NCI-H748 treated with DMSO at 0.1 percent for 48 hours (cell line): Measurements from ENCODE around the gene DEUP1.
"Not testable (repeated sequence)": the region's sequence is repeated elsewhere in the genome, so short reads cannot be mapped to it uniquely, and the experiment has no call there.

Experiments used
- DNase-seq: peaks from one replicate; lab custom pipeline; 2025; lab: John Stamatoyannopoulos, UW

The DEUP1 gene

GRCh38 chr11:93361435-93361834 is 30.9 kb downstream of the DEUP1 start:
- no peak for DNase-seq

- no peak for DNase-seq
Measured at GRCh38 chr11:93368022-93368421, 37.5 kb downstream of the DEUP1 start.

DNA sequence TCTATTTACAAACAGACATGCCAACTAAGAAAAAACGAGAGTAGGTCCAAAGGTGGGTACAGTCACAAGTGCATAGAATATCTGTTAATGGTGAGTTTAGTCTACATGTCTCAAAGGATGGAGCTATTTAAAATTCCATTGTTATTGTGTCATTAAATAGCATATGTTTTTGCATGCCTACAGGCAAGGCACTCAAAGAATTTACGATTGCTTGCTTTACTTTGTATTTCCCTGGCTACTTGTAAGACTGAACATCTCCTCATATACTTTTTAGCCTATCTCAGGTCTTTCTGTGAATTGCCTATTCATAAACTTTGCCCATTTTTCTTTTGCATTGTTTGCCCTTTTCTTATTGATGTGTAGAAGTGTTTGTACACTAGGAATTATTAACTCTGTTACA is 39.7 kb downstream of the DEUP1 start:
- DNase-seq = no peak

DNA sequence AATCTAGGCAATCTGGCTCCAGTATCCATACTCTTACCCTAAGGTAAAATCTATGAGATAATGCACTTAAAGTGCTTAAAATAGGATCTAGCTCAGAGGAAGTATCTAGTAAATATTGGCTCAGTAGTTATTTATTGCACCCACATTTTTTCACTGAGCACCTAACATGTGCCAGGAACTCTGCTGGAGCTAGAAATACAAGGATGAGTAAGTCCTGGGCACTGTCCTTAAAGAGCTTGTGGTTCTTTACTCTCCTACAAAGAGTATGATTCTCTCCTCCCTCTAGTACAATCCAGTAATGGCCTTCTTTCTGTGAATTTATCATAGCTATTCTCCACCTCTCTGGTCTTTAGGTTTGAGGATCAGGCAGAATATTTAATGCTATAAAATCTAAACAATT is 59.2 kb downstream of the DEUP1 start:
- DNase-seq = no peak

- no peak for DNase-seq
Measured at GRCh38 chr11:93392867-93393266, 62.3 kb downstream of the DEUP1 start.

DNA sequence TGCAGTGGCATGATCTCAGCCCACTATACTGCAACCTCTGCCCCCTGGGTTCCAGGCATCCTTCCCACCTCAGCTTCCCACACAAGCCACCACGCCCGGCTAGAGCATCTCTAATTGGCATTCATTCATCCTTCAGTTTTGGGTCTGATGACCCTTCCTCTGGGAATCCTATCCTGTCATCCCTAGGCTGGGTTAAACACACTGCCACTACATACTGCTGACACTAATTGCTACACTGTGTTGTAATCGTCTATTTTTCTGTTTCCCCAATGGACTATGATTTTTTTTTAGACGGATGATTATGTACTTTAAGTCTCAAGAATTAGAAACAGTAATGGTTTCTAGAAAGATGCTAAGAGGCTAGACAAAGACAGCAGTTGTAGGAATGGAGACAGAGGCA is 62.8 kb downstream of the DEUP1 start:
- DNase-seq = no peak

GRCh38 chr11:93394488-93394887 is 63.9 kb downstream of the DEUP1 start:
- no peak for DNase-seq

DNA sequence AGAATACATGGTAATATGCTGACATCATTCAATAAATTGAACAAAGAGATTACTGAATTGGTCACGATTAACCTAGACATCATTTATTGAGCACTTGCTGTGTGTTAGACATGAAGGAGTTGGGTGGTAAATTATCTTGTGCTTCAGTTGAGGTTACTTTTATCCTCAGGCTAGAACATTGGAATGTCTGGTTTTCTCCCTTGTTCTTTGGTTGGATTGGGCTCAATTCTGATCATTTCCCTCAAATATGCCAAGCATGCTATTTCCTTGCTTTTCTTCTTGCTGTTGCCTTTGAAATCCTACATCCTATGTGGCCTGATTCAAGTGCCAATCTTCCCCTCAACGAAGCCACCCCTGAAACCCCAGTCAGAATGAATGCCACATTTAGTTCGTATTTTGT is 65.8 kb downstream of the DEUP1 start:
- no peak for DNase-seq

- DNase-seq = no peak
Measured at GRCh38 chr11:93403930-93404329, 73.4 kb downstream of the DEUP1 start.

- no peak for DNase-seq
Measured at GRCh38 chr11:93407777-93408401, 77.3 kb downstream of the DEUP1 start.

- DNase-seq = no peak
Measured at GRCh38 chr11:93410441-93410840, 79.9 kb downstream of the DEUP1 start.

DNA sequence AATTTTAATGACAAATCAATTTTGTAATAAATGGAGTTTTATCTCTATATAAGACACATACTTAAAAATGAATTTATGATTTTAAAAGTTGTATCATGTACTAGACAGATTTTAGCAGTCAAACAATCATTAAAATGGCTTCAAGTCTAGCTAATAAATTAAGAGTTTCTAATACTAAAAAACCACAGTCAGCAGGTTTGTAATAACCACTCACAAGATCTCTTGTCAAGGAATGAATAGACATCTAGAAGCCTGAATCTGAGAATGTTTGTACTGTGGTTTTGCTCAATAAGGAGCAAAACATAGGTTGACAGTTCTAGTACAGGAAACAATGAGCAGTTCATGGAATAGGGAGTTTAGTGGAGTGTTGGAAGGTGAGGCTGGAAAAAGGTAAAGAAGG is 81.2 kb downstream of the DEUP1 start:
- DNase-seq = no peak

GRCh38 chr11:93432247-93432646 is 101.7 kb downstream of the DEUP1 start:
- no peak for DNase-seq

GRCh38 chr11:93443232-93443631 is 112.7 kb downstream of the DEUP1 start:
- DNase-seq = not testable (repeated sequence)

GRCh38 chr11:93444617-93445073 is 114.1 kb downstream of the DEUP1 start:
- DNase-seq = peak; percentile 70

GRCh38 chr11:93458286-93458685 is 127.7 kb downstream of the DEUP1 start:
- no peak for DNase-seq

GRCh38 chr11:93463666-93464065 is 133.1 kb downstream of the DEUP1 start:
- DNase-seq = not testable (repeated sequence)

DNA sequence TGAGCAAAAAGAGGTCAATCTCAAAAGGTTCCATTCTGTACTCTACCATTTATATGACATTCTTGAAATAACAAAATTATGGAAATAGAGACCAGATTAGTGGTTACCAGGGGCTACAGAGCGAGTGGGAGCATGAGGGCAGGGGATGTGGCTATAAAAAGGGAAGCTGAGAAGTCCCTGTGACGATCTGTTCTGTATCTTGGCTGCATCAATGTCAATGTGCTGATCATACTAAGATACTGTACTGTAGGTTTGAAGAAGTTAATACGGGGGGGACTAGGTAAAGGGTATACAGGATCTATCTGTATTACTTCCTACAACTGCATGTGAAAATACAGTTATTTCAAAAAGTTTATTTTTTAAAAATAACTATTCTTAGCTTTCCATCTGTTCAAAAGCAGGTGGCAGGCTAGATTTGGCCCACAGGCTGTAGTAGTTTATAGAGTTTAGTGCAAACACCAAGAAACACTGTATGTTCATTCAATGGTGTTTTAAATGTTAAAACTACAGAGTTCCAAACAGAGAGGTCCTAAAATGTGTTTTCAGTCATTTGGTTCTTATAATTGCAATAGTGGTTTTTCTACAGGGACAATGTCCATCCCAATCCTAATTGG is 134.5 kb downstream of the DEUP1 start:
- DNase-seq = no peak

- DNase-seq = no peak
Measured at GRCh38 chr11:93467054-93467453, 136.5 kb downstream of the DEUP1 start.

- DNase-seq = no peak
Measured at GRCh38 chr11:93468290-93468689, 137.7 kb downstream of the DEUP1 start.

DNA sequence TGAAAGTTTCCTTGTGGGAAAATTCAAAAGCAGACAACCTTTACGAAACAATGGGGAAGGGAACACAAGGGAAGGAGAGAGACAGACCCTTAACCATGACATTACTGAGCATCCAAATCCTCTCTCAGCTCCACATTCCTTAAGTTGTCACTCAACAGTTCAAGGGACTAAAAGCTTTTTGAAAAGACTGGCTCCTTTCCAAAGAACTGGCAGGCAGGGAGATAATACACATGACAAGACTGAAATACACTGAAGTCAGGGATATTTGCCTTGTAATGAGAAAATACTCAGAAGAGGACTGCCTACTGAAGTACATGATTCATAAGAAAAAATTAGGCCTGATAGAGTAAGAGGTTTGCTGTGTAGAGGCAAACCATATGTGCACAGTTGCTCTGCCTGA is 143.6 kb downstream of the DEUP1 start:
- DNase-seq = no peak

DNA sequence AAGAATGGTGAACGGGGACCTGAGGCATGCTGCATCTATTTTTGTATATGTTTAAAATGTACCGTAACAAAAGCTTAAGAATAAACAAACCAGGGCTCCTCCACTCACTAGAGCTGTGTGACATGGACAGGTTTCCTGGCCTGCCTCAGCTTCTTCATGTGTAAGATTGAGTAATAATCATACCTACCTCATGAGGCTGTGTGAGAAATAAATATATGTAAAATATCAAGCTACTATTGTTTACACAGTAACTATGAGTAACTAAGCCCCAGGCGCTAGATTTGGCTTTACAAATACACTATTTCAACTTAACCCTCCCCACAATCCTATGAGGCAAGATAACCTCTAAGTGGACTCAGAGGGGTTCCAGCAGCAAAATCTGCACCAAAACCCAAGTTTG is 146.3 kb downstream of the DEUP1 start:
- no peak for DNase-seq

DNA sequence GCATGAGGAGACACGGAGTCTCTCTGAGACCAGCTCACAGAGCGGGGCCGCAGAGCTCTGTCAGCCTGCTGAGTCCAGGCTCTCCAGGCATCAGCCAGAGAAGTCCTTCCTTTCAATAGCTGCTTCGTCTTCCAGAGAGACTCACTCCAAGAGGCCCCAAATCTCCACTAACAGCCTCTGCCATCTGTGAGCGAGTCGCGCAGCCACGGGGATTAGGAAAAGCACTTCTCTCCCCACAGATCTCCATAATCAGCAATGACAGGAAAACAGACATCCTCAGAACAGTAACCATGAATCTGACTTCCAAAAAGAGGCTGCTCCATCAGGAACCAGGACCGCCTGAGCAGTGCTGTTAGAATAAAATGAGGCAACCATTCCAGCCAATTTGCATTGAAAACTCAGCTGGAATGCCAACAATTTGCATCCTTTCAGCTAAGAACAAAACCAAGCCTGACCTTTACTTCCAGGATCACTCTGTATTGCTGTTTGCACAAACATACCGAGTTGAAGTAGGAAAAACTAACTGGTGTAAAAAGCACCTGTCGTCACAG is 147.2 kb downstream of the DEUP1 start:
- no peak for DNase-seq

- no peak for DNase-seq
Measured at GRCh38 chr11:93478841-93479240, 148.3 kb downstream of the DEUP1 start.
